ENCODE measurements around the gene MCM7. TPM values are rescaled to one million over a fixed set of nuclear protein-coding genes. Genes with fewer than 3 reads are reported as not detected.

MCM7 gene
- total RNA-seq, 1 donor from 2014 or later, result 426 TPM

- peaks cover 42% of the 10 kb centered on the region for H3K36me3 Mint-ChIP-seq (ENCODE audit: low read depth)
- no peak for TF ChIP-seq CTCF (conservative IDR thresholded peaks at IDR 0.05)
- peaks cover 5% of the 10 kb centered on the region for H3K4me1 Mint-ChIP-seq
- peaks cover 2% of the 10 kb centered on the region for H3K9me3 Mint-ChIP-seq
- no peak overlapping the region for H3K27ac Mint-ChIP-seq (ENCODE audit: unreplicated experiment)
- peaks cover 3% of the 10 kb centered on the region for H3K27me3 Mint-ChIP-seq (ENCODE audit: low read depth)
- no peak overlapping the region for H3K4me3 Mint-ChIP-seq
- no peak for DNase-seq (ENCODE audit: low read depth, low spot score)
These were observed 37.0 kb downstream of the MCM7 start for GRCh38 chr7:100064162-100064561.

GRCh38 chr7:100063376-100063775, 37.8 kb downstream of the MCM7 start:
- no peak for TF ChIP-seq CTCF (conservative IDR thresholded peaks at IDR 0.05)
- Mint-ChIP-seq H3K36me3 (ENCODE audit: low read depth) (peaks cover 42% of the 10 kb centered on the region), H3K27ac (ENCODE audit: unreplicated experiment) (no peak overlapping the region), H3K27me3 (ENCODE audit: low read depth) (peaks cover 3% of the 10 kb centered on the region), H3K4me3 (no peak overlapping the region), H3K4me1 (peaks cover 5% of the 10 kb centered on the region), H3K9me3 (peaks cover 2% of the 10 kb centered on the region)
- no peak for DNase-seq (ENCODE audit: low read depth, low spot score)

- peaks cover 3% of the 10 kb centered on the region for H3K27me3 Mint-ChIP-seq (ENCODE audit: low read depth)
- no peak overlapping the region for H3K27ac Mint-ChIP-seq (ENCODE audit: unreplicated experiment)
- no peak for TF ChIP-seq CTCF (conservative IDR thresholded peaks at IDR 0.05)
- H3K36me3 Mint-ChIP-seq (ENCODE audit: low read depth), result peaks cover 36% of the 10 kb centered on the region
- no peaks in the 10 kb centered on the region for H3K9me3 Mint-ChIP-seq
- H3K4me1 Mint-ChIP-seq, result peaks cover 5% of the 10 kb centered on the region
- H3K4me3 Mint-ChIP-seq, result no peak overlapping the region
- DNase-seq (ENCODE audit: low read depth, low spot score), result no peak
These were observed 39.5 kb downstream of the MCM7 start for GRCh38 chr7:100061518-100062193.

- H3K4me3 Mint-ChIP-seq, result no peak overlapping the region
- peaks cover 3% of the 10 kb centered on the region for H3K27me3 Mint-ChIP-seq (ENCODE audit: low read depth)
- H3K36me3 Mint-ChIP-seq (ENCODE audit: low read depth), result peaks cover 25% of the 10 kb centered on the region
- no peaks in the 10 kb centered on the region for H3K9me3 Mint-ChIP-seq
- H3K27ac Mint-ChIP-seq (ENCODE audit: unreplicated experiment), result no peak overlapping the region
- DNase-seq (ENCODE audit: low read depth, low spot score), result no peak
- TF ChIP-seq CTCF (conservative IDR thresholded peaks at IDR 0.05), result no peak
- no peaks in the 10 kb centered on the region for H3K4me1 Mint-ChIP-seq
These were observed 41.9 kb downstream of the MCM7 start for GRCh38 chr7:100059251-100059739.

- DNase-seq (ENCODE audit: low read depth, low spot score), result no peak
- Mint-ChIP-seq H3K4me3 (no peak overlapping the region), H3K4me1 (no peaks in the 10 kb centered on the region), H3K9me3 (no peaks in the 10 kb centered on the region), H3K36me3 (ENCODE audit: low read depth) (peaks cover 16% of the 10 kb centered on the region), H3K27me3 (ENCODE audit: low read depth) (no peaks in the 10 kb centered on the region), H3K27ac (ENCODE audit: unreplicated experiment) (no peak overlapping the region)
- TF ChIP-seq CTCF (conservative IDR thresholded peaks at IDR 0.05), result no peak
These were observed 44.2 kb downstream of the MCM7 start for GRCh38 chr7:100057006-100057405.

Measured in neural crest cell (in vitro differentiated cells).